Heart right ventricle (tissue), 16 donors: ENCODE data around the gene BRCA2. TPM values are rescaled to one million over a fixed set of nuclear protein-coding genes. Genes with fewer than 3 reads are reported as not detected.

ENCODE experiments used
- ATAC-seq, 8 donors: fragments of 200-7000 bp; cut with Tn5 transposase; one replicate each; pipeline ENCODE4 v1.9.1; 2020; ENCODE audit warnings: mild to moderate bottlenecking in 8 of 8, moderate library complexity in 8 of 8, moderate number of reproducible peaks in 1 of 8
- DNase-seq, 2 donors: peaks; one replicate each; pipeline ENCODE4 v3.0.0-alpha.2; 2020
- H3K27ac ChIP-seq, 10 donors: fragments of 200-600 bp; sonication (generic) in 2 of 10; one replicate each; pipeline versions ENCODE4 v1.5.0 to v1.8.0; 2020 to 2022; ENCODE audit warnings: mild to moderate bottlenecking in 3 of 10
- H3K27me3 ChIP-seq, 7 donors: fragments of 200-600 bp; one replicate each; pipeline ENCODE4 v1.8.0; 2021 to 2022; ENCODE audit warnings: mild to moderate bottlenecking in 2 of 7
- H3K36me3 ChIP-seq, 9 donors: fragments of 200-600 bp; sonication (generic) in 1 of 9; one replicate each; pipeline versions ENCODE4 v1.5.0 to v1.8.0; 2020 to 2022; ENCODE audit warnings: mild to moderate bottlenecking in 2 of 9
- H3K4me1 ChIP-seq, 9 donors: fragments of 200-600 bp; sonication (generic) in 1 of 9; one replicate each; pipeline versions ENCODE4 v1.5.0 to v1.8.0; 2020 to 2022; ENCODE audit warnings: mild to moderate bottlenecking in 4 of 9
- H3K4me3 ChIP-seq, 10 donors: fragments of 200-600 bp; sonication (generic) in 2 of 10; one replicate each; pipeline versions ENCODE4 v1.5.0 to v1.8.0; 2020 to 2022; ENCODE audit warnings: mild to moderate bottlenecking in 7 of 10, moderate library complexity in 2 of 10
- H3K9me3 ChIP-seq, 11 donors: fragments of 200-600 bp in 10 of 11; sonication (generic) in 2 of 11; one replicate each; pipeline versions ENCODE4 v1.5.0 to v1.8.0; 2013 to 2022; ENCODE audit warnings: mild to moderate bottlenecking in 2 of 11, control low read depth in 1 of 11, moderate library complexity in 1 of 11
- CTCF ChIP-seq, 9 donors: fragments of 200-600 bp; sonication (generic) in 2 of 9; IDR thresholded peaks; one replicate each; pipeline versions ENCODE4 v1.5.0 to v1.8.0; 2021 to 2022; ENCODE audit warnings: antibody characterized with exemption in 9 of 9, mild to moderate bottlenecking in 5 of 9, moderate library complexity in 1 of 9
- WGBS, 2 donors: extraction: QIAGEN DNeasy Blood & Tissue Kit; methylation state at CpG; one replicate each; pipeline ENCODE4 v1.1.7; 2013; ENCODE audit warnings: inconsistent platforms in 1 of 2; 5-methylcytosine and 5-hydroxymethylcytosine counted together
- intact Hi-C, 10 donors: fragments of 100-400 bp; cut with DNase I; formaldehyde crosslinking; loops; one replicate each; pipeline versions ENCODE4 v1.11.1 to v1.14.2; 2022
- polyA plus RNA-seq, 2 donors: library from polyadenylated mRNA; stranded (reverse); fragments of 200-250 nt; gene quantifications; one replicate each; pipeline ENCODE4 v1.2.3, GENCODE V29; 2013
- total RNA-seq, 10 donors: library from RNA; stranded (reverse); fragmentation: NEBNext Ultra II Directional in 3 of 10; extraction: Animal tissue kit (Norgen Biotek cat#: 25700) in 3 of 10; gene quantifications; one replicate each; pipeline versions ENCODE4 v1.2.1 to v1.2.4, GENCODE V29; 2021 to 2023
- donor health status: Arrhythmogenic right ventricular cardiomyopathy.
- donor health status: ischemic (EF 13 %, LVEDD 7.1; RV severe dilation, severe dysfunction).
- donor health status: healthy with polysubstance abuse.
- donor health status: DM: no; HTN: yes; CAD: no.
- donor health status: DM: no; HTN: no; CAD: no.
- donor health status: ischemic (EF 25% LVEDD 6.9; RV normal size, moderate dysfunction).
- donor health status: ischemic (EF 25% LVEDD 5.7; RV mildly dilated, moderate dysfunction).
- donor health status: healthy.
- donor health status: DM: yes; HTN: yes; CAD: no.
- donor health status: Ischemic cardiomyopathy.
- donor health status: ischemic (EF 35%, LVEDD 5.7; RV mildly dilated, moderate dysfunction).
- donor health status: nonischemic (EF 11% LVEDD 7.7; RV severe dilation, severe dysfunction).
- donor health status: DM: yes; HTN: yes; CAD: no.
- donor health status: PGD.
- donor health status: ischemic (EF 29% LVEDD 5.4; RV normal size, mild dysfunction).
- donor health status: nonischemic (EF 23%, LVEDD 6.1; RV moderate dilation, normal function).

Gene BRCA2
- total and polyA plus RNA-seq, 12 donors, result 0.04 to 2.3 (median 0.31) TPM

DNA sequence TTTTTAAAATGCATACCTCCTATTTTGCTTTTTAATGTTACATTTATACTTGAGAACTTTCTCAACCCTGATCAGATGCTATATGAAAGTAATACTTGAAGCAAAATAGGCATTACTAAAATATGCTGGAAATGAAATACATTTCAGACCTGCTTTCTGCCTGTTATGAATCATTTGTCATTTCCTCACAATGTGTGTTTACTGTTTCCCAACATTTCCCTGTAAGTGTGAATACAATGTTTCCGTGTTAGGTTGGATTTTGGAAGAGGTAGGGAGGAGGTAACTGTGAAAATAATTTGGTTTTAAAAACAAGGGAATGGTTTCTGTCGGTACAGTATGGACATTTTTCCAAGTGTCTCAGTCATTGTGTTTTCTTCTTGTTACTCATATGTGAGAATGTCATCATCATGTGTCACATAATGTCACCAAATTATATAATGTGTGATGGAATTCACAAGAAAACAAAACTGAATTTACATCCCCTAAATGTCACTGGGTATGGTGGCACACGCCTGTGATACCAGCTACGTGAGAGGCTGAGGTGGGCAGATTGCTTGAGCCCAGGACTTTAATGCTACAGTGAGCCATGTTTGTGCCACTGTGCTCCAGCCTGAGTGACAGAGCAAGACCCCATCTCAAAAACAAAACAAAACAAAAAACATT, 43.2 kb upstream of the BRCA2 start:
- H3K9me3 ChIP-seq, result no peaks in the 10 kb centered on the region
- H3K4me1 ChIP-seq, result peaks cover 0 to 19% (median 4%) of the 10 kb centered on the region in 9 donors
- ATAC-seq (peak in 2 of 8 donors; percentile 33 to 53), DNase-seq (no peak)
- H3K27me3 ChIP-seq, result no peaks in the 10 kb centered on the region
- WGBS, 2 donors, result 68 to 80% methylated on average over 4 of the region's 4 CpGs
- H3K36me3 ChIP-seq, result peaks cover 5 to 100% (median 52%) of the 10 kb centered on the region in 9 donors
- TF ChIP-seq CTCF (IDR thresholded peaks at IDR 0.05), result no peak
- no peak overlapping the region for H3K4me3 ChIP-seq
- peak overlapping the region in 2 of 10 donors; percentile 49 to 54 for H3K27ac ChIP-seq
- intact Hi-C loops, result no loop called here

DNA sequence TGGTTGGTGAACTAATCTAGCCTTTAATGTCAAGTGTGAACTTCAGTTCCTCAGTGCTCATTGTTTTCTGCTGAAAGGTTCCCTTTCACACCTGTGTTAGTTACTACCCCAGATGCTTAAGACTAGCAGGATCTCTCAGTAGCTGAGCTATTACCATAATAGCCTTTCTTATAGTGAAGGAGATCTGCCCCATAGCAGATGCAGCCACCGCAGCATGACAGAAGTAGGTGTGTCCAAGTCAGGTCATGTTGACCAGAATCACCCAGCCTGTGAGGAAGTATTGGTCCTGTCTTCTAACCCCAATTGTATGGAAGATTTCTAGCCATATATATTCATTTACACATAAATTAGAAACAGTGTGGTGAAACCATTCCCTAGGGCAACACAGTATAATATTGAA, 37.5 kb upstream of the BRCA2 start:
- Histone ChIP-seq H3K4me1 (peaks cover 0 to 17% (median 0%) of the 10 kb centered on the region in 9 donors), H3K4me3 (no peak overlapping the region), H3K27me3 (no peaks in the 10 kb centered on the region), H3K9me3 (no peaks in the 10 kb centered on the region), H3K36me3 (peaks cover 0 to 100% (median 75%) of the 10 kb centered on the region in 9 donors), H3K27ac (peak overlapping the region in 1 of 10 donors; percentile 53)
- ATAC-seq, result no peak
- 45 to 100% methylated on average over 1 of the region's 1 CpG for WGBS, 2 donors
- intact Hi-C loops, result no loop called here
- TF ChIP-seq CTCF (IDR thresholded peaks at IDR 0.05), result no peak
- DNase-seq, result no peak

DNA sequence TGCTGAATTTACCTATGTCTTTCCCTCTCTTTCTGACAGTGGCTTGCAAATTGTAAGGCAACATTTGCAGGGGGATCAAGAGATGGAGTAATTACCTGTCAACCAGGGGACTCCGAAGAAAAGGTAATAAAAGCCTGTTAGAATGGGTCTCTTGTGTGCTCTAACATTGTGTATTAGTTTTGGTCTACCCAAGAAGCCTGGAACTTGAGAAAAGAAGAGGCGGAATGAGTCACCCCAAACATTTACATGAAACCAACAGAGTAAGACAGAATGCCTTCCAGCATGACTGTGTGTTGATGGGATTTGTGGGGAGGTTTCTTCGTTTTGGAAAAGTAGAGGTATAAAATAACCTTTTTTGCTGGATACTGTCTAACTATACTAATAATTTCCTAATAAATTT, 36.9 kb upstream of the BRCA2 start:
- peaks cover 0 to 100% (median 73%) of the 10 kb centered on the region in 9 donors for H3K36me3 ChIP-seq
- intact Hi-C loops, result no loop called here
- WGBS, 2 donors, result 97 to 98% methylated on average over 3 of the region's 3 CpGs
- no peak for DNase-seq
- no peak for TF ChIP-seq CTCF (IDR thresholded peaks at IDR 0.05)
- H3K4me1 ChIP-seq, result peaks cover 0 to 18% (median 0%) of the 10 kb centered on the region in 9 donors
- H3K9me3 ChIP-seq, result no peaks in the 10 kb centered on the region
- no peaks in the 10 kb centered on the region for H3K27me3 ChIP-seq
- H3K27ac ChIP-seq, result peak overlapping the region in 1 of 10 donors; percentile 53
- no peak for ATAC-seq
- no peak overlapping the region for H3K4me3 ChIP-seq

GRCh38 chr13:32281096-32281495, 34.2 kb upstream of the BRCA2 start:
- Histone ChIP-seq H3K36me3 (peaks cover 0 to 81% (median 53%) of the 10 kb centered on the region in 9 donors), H3K4me3 (no peak overlapping the region), H3K27ac (peak overlapping the region in 3 of 10 donors; percentile 11 to 83 (median 40)), H3K4me1 (peaks cover 5 to 45% (median 24%) of the 10 kb centered on the region in 9 donors), H3K27me3 (no peaks in the 10 kb centered on the region), H3K9me3 (no peaks in the 10 kb centered on the region)
- no peak for TF ChIP-seq CTCF (IDR thresholded peaks at IDR 0.05)
- intact Hi-C loops, result no loop called here
- DNase-seq, result no peak
- no peak for ATAC-seq
- 90% methylated on average over 1 of the region's 1 CpG for WGBS, 2 donors
